Endothelial cell (in vitro differentiated cells): ENCODE results near the gene ABCE1. TPM values are rescaled to one million over a fixed set of nuclear protein-coding genes. Genes with fewer than 3 reads are reported as not detected.

Source experiments
- DNase-seq: peaks from one replicate; pipeline ENCODE4 v3.0.0; 2021; ENCODE audit warnings: low spot score
- H3K27ac Mint-ChIP-seq: one replicate; pipeline ENCODE4 v1.8.0; 2021; ENCODE audit warnings: mixed read lengths, inconsistent platforms; ENCODE audit not compliant: unreplicated experiment
- H3K27me3 Mint-ChIP-seq: one replicate; pipeline ENCODE4 v1.8.0; 2021; ENCODE audit warnings: mild to moderate bottlenecking, moderate library complexity, mixed read lengths, inconsistent platforms; ENCODE audit not compliant: unreplicated experiment
- H3K36me3 Mint-ChIP-seq: one replicate; pipeline ENCODE4 v1.8.0; 2021; ENCODE audit warnings: mild to moderate bottlenecking, low read depth, mixed read lengths, inconsistent platforms; ENCODE audit not compliant: unreplicated experiment
- H3K4me1 Mint-ChIP-seq: one replicate; pipeline ENCODE4 v1.8.0; 2021; ENCODE audit warnings: mild to moderate bottlenecking, mixed read lengths, inconsistent platforms; ENCODE audit not compliant: unreplicated experiment
- H3K4me3 Mint-ChIP-seq: one replicate; pipeline ENCODE4 v1.8.0; 2021; ENCODE audit warnings: mild to moderate bottlenecking, mixed read lengths, inconsistent platforms; ENCODE audit not compliant: unreplicated experiment
- H3K9me3 Mint-ChIP-seq: one replicate; pipeline ENCODE4 v1.8.0; 2021; ENCODE audit warnings: mixed read lengths, inconsistent platforms; ENCODE audit not compliant: unreplicated experiment
- CTCF ChIP-seq: fragments of 200-600 bp; sonication (generic); IDR thresholded peaks from one replicate; pipeline ENCODE4 v1.5.0; 2021; ENCODE audit warnings: antibody characterized with exemption; ENCODE audit not compliant: unreplicated experiment
- total RNA-seq: library from RNA; stranded (reverse); fragmentation: NEBNext Ultra II Directional; extraction: Animal tissue kit (Norgen Biotek cat#: 25700); gene quantifications from one replicate; pipeline ENCODE4 v1.2.1, GENCODE V29; 2021; ENCODE audit not compliant: unreplicated experiment

The ABCE1 gene
- total RNA-seq, 1 donor from 2014 or later, result 41.7 TPM

- no peak overlapping the region for H3K27ac Mint-ChIP-seq
- peaks cover 2% of the 10 kb centered on the region for H3K27me3 Mint-ChIP-seq
- H3K36me3 Mint-ChIP-seq, result peaks cover 13% of the 10 kb centered on the region
- DNase-seq, result no peak
- no peak overlapping the region for H3K4me3 Mint-ChIP-seq
- H3K4me1 Mint-ChIP-seq, result peaks cover 3% of the 10 kb centered on the region
- H3K9me3 Mint-ChIP-seq, result no peaks in the 10 kb centered on the region
- TF ChIP-seq CTCF, result no peak
Observed at GRCh38 chr4:145083891-145084605, 14.1 kb upstream of the ABCE1 start.

- Mint-ChIP-seq H3K4me3 (no peak overlapping the region), H3K27me3 (no peaks in the 10 kb centered on the region), H3K27ac (no peak overlapping the region), H3K36me3 (peaks cover 35% of the 10 kb centered on the region), H3K4me1 (no peaks in the 10 kb centered on the region), H3K9me3 (no peaks in the 10 kb centered on the region)
- DNase-seq, result no peak
- no peak for TF ChIP-seq CTCF
Observed at GRCh38 chr4:145090380-145090779, 7.7 kb upstream of the ABCE1 start.

- Mint-ChIP-seq H3K27ac (peak overlapping the region; percentile 50), H3K36me3 (peaks cover 36% of the 10 kb centered on the region), H3K4me3 (peak overlapping the region; percentile 21), H3K27me3 (peaks cover 6% of the 10 kb centered on the region), H3K4me1 (peaks cover 10% of the 10 kb centered on the region), H3K9me3 (no peaks in the 10 kb centered on the region)
- DNase-seq, result no peak
- no peak for TF ChIP-seq CTCF
Observed at GRCh38 chr4:145093638-145094037, 4.5 kb upstream of the ABCE1 start.

GRCh38 chr4:145097331-145097820, 735 bp upstream of the ABCE1 start:
- H3K9me3 Mint-ChIP-seq, result no peaks in the 10 kb centered on the region
- H3K27ac Mint-ChIP-seq, result peak overlapping the region; percentile 99
- H3K4me1 Mint-ChIP-seq, result peaks cover 23% of the 10 kb centered on the region
- peak overlapping the region; percentile 99 for H3K4me3 Mint-ChIP-seq
- peaks cover 6% of the 10 kb centered on the region for H3K27me3 Mint-ChIP-seq
- peaks cover 33% of the 10 kb centered on the region for H3K36me3 Mint-ChIP-seq
- DNase-seq, result no peak
- no peak for TF ChIP-seq CTCF

- peaks cover 21% of the 10 kb centered on the region for H3K36me3 Mint-ChIP-seq
- peak overlapping the region; percentile 99 for H3K4me3 Mint-ChIP-seq
- TF ChIP-seq CTCF, result no peak
- H3K27me3 Mint-ChIP-seq, result peaks cover 6% of the 10 kb centered on the region
- no peaks in the 10 kb centered on the region for H3K9me3 Mint-ChIP-seq
- H3K27ac Mint-ChIP-seq, result peak overlapping the region; percentile 90
- DNase-seq, result no peak
- peaks cover 23% of the 10 kb centered on the region for H3K4me1 Mint-ChIP-seq
Observed at GRCh38 chr4:145098675-145099037, 545 bp downstream of the ABCE1 start.
